Measurements from ENCODE around the gene PRAMEF14.
"Not testable (repeated sequence)": the region's sequence is repeated elsewhere in the genome, so short reads cannot be mapped to it uniquely, and the experiment has no call there.

The PRAMEF14 gene

GRCh38 chr1:13347034-13347433, at the start of gene PRAMEF14:
PRAMEF14 (minus strand) TSS chr1:13347134; CDS start chr1:13345314, 1,820 bp downstream.
- DNase-seq; in situ Hi-C loops (cut with HindIII; ENCODE audit: low pct_ligation_motif_present, low sequenced_read_pairs); H3K27me3 ChIP-seq (replicated peaks); H3K27ac ChIP-seq; H3K4me3 ChIP-seq (ENCODE audit: low read depth, low read length); H3K36me3 ChIP-seq (replicated peaks): not testable (repeated sequence)

GRCh38 chr1:13395311-13395710, 48.4 kb upstream of the PRAMEF14 start:
- H3K4me3 ChIP-seq (ENCODE audit: low read depth, low read length); H3K36me3 ChIP-seq (replicated peaks); H3K27ac ChIP-seq; in situ Hi-C loops (cut with HindIII; ENCODE audit: low pct_ligation_motif_present, low sequenced_read_pairs); DNase-seq; H3K27me3 ChIP-seq (replicated peaks): not testable (repeated sequence)

GRCh38 chr1:13394761-13395160, 47.8 kb upstream of the PRAMEF14 start:
- H3K36me3 ChIP-seq (replicated peaks); H3K27ac ChIP-seq; H3K4me3 ChIP-seq (ENCODE audit: low read depth, low read length); in situ Hi-C loops (cut with HindIII; ENCODE audit: low pct_ligation_motif_present, low sequenced_read_pairs); DNase-seq; H3K27me3 ChIP-seq (replicated peaks): not testable (repeated sequence)

GRCh38 chr1:13393004-13393403, 46.1 kb upstream of the PRAMEF14 start:
- H3K4me3 ChIP-seq (ENCODE audit: low read depth, low read length); H3K27me3 ChIP-seq (replicated peaks); DNase-seq; in situ Hi-C loops (cut with HindIII; ENCODE audit: low pct_ligation_motif_present, low sequenced_read_pairs); H3K27ac ChIP-seq; H3K36me3 ChIP-seq (replicated peaks): not testable (repeated sequence)

GRCh38 chr1:13389332-13389731, 42.4 kb upstream of the PRAMEF14 start, which contains the start of gene PRAMEF17:
PRAMEF17 (plus strand) TSS chr1:13389632; CDS start chr1:13389658, 26 bp downstream.
- DNase-seq; H3K4me3 ChIP-seq (ENCODE audit: low read depth, low read length); H3K27ac ChIP-seq; H3K27me3 ChIP-seq (replicated peaks); H3K36me3 ChIP-seq (replicated peaks); in situ Hi-C loops (cut with HindIII; ENCODE audit: low pct_ligation_motif_present, low sequenced_read_pairs): not testable (repeated sequence)

GRCh38 chr1:13380380-13380779, 33.4 kb upstream of the PRAMEF14 start:
- H3K27me3 ChIP-seq (replicated peaks); H3K4me3 ChIP-seq (ENCODE audit: low read depth, low read length); in situ Hi-C loops (cut with HindIII; ENCODE audit: low pct_ligation_motif_present, low sequenced_read_pairs); DNase-seq; H3K27ac ChIP-seq; H3K36me3 ChIP-seq (replicated peaks): not testable (repeated sequence)

- H3K27me3 ChIP-seq (replicated peaks); H3K4me3 ChIP-seq (ENCODE audit: low read depth, low read length); H3K27ac ChIP-seq; H3K36me3 ChIP-seq (replicated peaks); DNase-seq; in situ Hi-C loops (cut with HindIII; ENCODE audit: low pct_ligation_motif_present, low sequenced_read_pairs): not testable (repeated sequence)
Measured at GRCh38 chr1:13378983-13379382, 32.0 kb upstream of the PRAMEF14 start.

- H3K27me3 ChIP-seq (replicated peaks); H3K27ac ChIP-seq; H3K4me3 ChIP-seq (ENCODE audit: low read depth, low read length); H3K36me3 ChIP-seq (replicated peaks); in situ Hi-C loops (cut with HindIII; ENCODE audit: low pct_ligation_motif_present, low sequenced_read_pairs); DNase-seq: not testable (repeated sequence)
Measured at GRCh38 chr1:13368544-13368943, 21.6 kb upstream of the PRAMEF14 start.

- H3K27ac ChIP-seq; H3K27me3 ChIP-seq (replicated peaks); DNase-seq; in situ Hi-C loops (cut with HindIII; ENCODE audit: low pct_ligation_motif_present, low sequenced_read_pairs); H3K36me3 ChIP-seq (replicated peaks); H3K4me3 ChIP-seq (ENCODE audit: low read depth, low read length): not testable (repeated sequence)
Measured at GRCh38 chr1:13366536-13366935, 19.6 kb upstream of the PRAMEF14 start.

- H3K27me3 ChIP-seq (replicated peaks); H3K27ac ChIP-seq; DNase-seq; in situ Hi-C loops (cut with HindIII; ENCODE audit: low pct_ligation_motif_present, low sequenced_read_pairs); H3K4me3 ChIP-seq (ENCODE audit: low read depth, low read length); H3K36me3 ChIP-seq (replicated peaks): not testable (repeated sequence)
Measured at GRCh38 chr1:13364928-13365327, 18.0 kb upstream of the PRAMEF14 start.

GRCh38 chr1:13362364-13362763, 15.4 kb upstream of the PRAMEF14 start:
- DNase-seq; H3K27ac ChIP-seq; in situ Hi-C loops (cut with HindIII; ENCODE audit: low pct_ligation_motif_present, low sequenced_read_pairs); H3K4me3 ChIP-seq (ENCODE audit: low read depth, low read length); H3K36me3 ChIP-seq (replicated peaks); H3K27me3 ChIP-seq (replicated peaks): not testable (repeated sequence)

GRCh38 chr1:13356774-13357173, 9.8 kb upstream of the PRAMEF14 start:
- peak; percentile 39 for TF ChIP-seq CTCF (IDR thresholded peaks at IDR 0.05; ENCODE audit: low read depth, low read length, missing control alignments)
- in situ Hi-C loops (cut with HindIII; ENCODE audit: low pct_ligation_motif_present, low sequenced_read_pairs); H3K27ac ChIP-seq; H3K27me3 ChIP-seq (replicated peaks); H3K4me3 ChIP-seq (ENCODE audit: low read depth, low read length); H3K36me3 ChIP-seq (replicated peaks): not testable (repeated sequence)
- peak; percentile 38 for DNase-seq

GRCh38 chr1:13354475-13354874, 7.5 kb upstream of the PRAMEF14 start:
- H3K36me3 ChIP-seq (replicated peaks); H3K27me3 ChIP-seq (replicated peaks); H3K4me3 ChIP-seq (ENCODE audit: low read depth, low read length); H3K27ac ChIP-seq; in situ Hi-C loops (cut with HindIII; ENCODE audit: low pct_ligation_motif_present, low sequenced_read_pairs); DNase-seq: not testable (repeated sequence)

GRCh38 chr1:13353476-13353875, 6.5 kb upstream of the PRAMEF14 start:
- in situ Hi-C loops (cut with HindIII; ENCODE audit: low pct_ligation_motif_present, low sequenced_read_pairs); H3K36me3 ChIP-seq (replicated peaks); H3K27ac ChIP-seq; H3K27me3 ChIP-seq (replicated peaks); DNase-seq; H3K4me3 ChIP-seq (ENCODE audit: low read depth, low read length): not testable (repeated sequence)

Data from brain microvascular endothelial cell (primary cell).